ENCODE data around the gene CERS5. TPM values are rescaled to one million over a fixed set of nuclear protein-coding genes. Genes with fewer than 3 reads are reported as not detected.

The CERS5 gene
- total RNA-seq, 1 experiment from 2014 or later, result 62.6 TPM

DNA sequence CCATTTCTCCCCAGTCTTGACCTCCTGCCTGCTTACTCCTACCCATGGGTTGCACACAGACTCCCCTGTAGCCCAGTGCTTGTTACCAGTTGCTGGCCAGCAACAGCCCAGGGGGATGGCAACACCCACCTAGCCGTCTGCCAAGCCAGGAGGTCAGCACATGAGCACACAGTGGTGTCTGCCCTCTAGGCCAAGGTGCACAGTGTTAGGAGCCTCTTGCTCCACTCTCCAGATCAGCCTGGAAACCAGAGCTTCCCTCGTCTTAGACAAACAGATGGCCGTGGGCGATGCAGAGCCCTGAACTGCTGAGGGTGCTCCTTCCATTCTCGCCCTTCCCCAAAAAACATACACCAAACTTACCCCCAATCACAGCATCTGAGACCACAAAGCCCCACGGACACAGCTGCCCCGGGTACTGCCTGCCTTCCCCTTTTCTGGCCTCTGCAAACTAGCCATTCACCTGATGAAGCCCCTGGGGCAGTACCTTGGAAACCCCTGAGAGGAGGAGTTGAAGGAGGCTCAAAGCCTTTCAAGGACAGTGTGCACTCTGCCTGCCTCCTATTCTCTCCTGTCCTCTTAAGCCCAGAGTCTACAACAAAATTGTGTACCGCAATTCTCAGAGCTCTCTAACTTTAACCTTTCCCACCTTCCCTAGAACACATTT lies 64.4 kb downstream of the CERS5 start:
- Histone ChIP-seq H3K9me3 (no peaks in the 10 kb centered on the region), H3K4me1 (peaks cover 30% of the 10 kb centered on the region), H3K36me3 (ENCODE audit: control insufficient read depth, insufficient read depth, low read length) (peaks cover 8% of the 10 kb centered on the region; the same call in 1 of the 2 replicates), H3K4me3 (ENCODE audit: low read depth, low read length) (no peak overlapping the region), H3K27me3 (replicated peaks; ENCODE audit: control insufficient read depth, insufficient read depth, low read length) (no peaks in the 10 kb centered on the region)
- no peak overlapping the region for H3K4me3 Mint-ChIP-seq (ENCODE audit: unreplicated experiment)
- no TSS peak for BruUV-seq (replicated peaks)
- H3K27ac Mint-ChIP-seq (ENCODE audit: unreplicated experiment), result no peak overlapping the region
- H3K27me3 Mint-ChIP-seq (ENCODE audit: insufficient read depth, unreplicated experiment), result no peaks in the 10 kb centered on the region
- H3K36me3 Mint-ChIP-seq (ENCODE audit: insufficient read depth, unreplicated experiment), result peaks cover 46% of the 10 kb centered on the region
- ChIA-PET CTCF (interaction anchor here (0.6 to 3.4 kb wide), 9 partner anchors 8 to 135 kb away, joined by 3 to 53 read pairs (median 4); partner anchors contain the start of genes CERS5, COX14 and SMARCD1), POLR2A (interaction anchor here (0.6 to 1.7 kb wide), 2 partner anchors 10 to 28 kb away, joined by 7 to 8 read pairs; partner anchors contain the start of gene COX14)
- DNase-seq, result no peak
- TF ChIP-seq CTCF (IDR thresholded peaks at IDR 0.05; ENCODE audit: insufficient read depth in 1 of 2, low read depth in 1 of 2, low read length in 1 of 2, severe bottlenecking in 1 of 2, unreplicated experiment in 1 of 2), result no peak
- H3K4me1 Mint-ChIP-seq (ENCODE audit: low read depth, unreplicated experiment), result peaks cover 19% of the 10 kb centered on the region
- H3K9me3 Mint-ChIP-seq (ENCODE audit: unreplicated experiment), result no peaks in the 10 kb centered on the region
- intact Hi-C loops (cut with micrococcal nuclease; ENCODE audit: unreplicated experiment), result no loop called here

GRCh38 chr12:50102131-50102531 lies 65.0 kb downstream of the CERS5 start:
- Mint-ChIP-seq H3K27ac (ENCODE audit: unreplicated experiment) (no peak overlapping the region), H3K4me1 (ENCODE audit: low read depth, unreplicated experiment) (peaks cover 19% of the 10 kb centered on the region), H3K4me3 (ENCODE audit: unreplicated experiment) (no peak overlapping the region), H3K36me3 (ENCODE audit: insufficient read depth, unreplicated experiment) (peaks cover 52% of the 10 kb centered on the region), H3K27me3 (ENCODE audit: insufficient read depth, unreplicated experiment) (no peaks in the 10 kb centered on the region), H3K9me3 (ENCODE audit: unreplicated experiment) (no peaks in the 10 kb centered on the region)
- ChIA-PET POLR2A (interaction anchor here (1.7 kb wide), 1 partner anchor 10 kb away, joined by 8 read pairs; the partner anchor contains the start of gene COX14), CTCF (interaction anchor here (0.6 to 3.4 kb wide), 6 partner anchors 9 to 74 kb away, joined by 3 to 53 read pairs (median 4); partner anchors contain the start of genes CERS5, COX14 and SMARCD1)
- H3K9me3 ChIP-seq, result no peaks in the 10 kb centered on the region
- intact Hi-C loops (cut with micrococcal nuclease; ENCODE audit: unreplicated experiment), result no loop called here
- TF ChIP-seq CTCF (IDR thresholded peaks at IDR 0.05; ENCODE audit: insufficient read depth in 1 of 2, low read depth in 1 of 2, low read length in 1 of 2, severe bottlenecking in 1 of 2, unreplicated experiment in 1 of 2), result no peak
- BruUV-seq (replicated peaks), result no TSS peak
- DNase-seq, result no peak
- H3K36me3 ChIP-seq (ENCODE audit: control insufficient read depth, insufficient read depth, low read length), result peaks cover 8% of the 10 kb centered on the region; the same call in 1 of the 2 replicates
- H3K4me1 ChIP-seq, result peaks cover 30% of the 10 kb centered on the region
- no peak overlapping the region for H3K4me3 ChIP-seq (ENCODE audit: low read depth, low read length)
- H3K27me3 ChIP-seq (replicated peaks; ENCODE audit: control insufficient read depth, insufficient read depth, low read length), result no peaks in the 10 kb centered on the region

GRCh38 chr12:50101663-50102062 lies 65.5 kb downstream of the CERS5 start:
- TF ChIP-seq CTCF (IDR thresholded peaks at IDR 0.05; ENCODE audit: insufficient read depth in 1 of 2, low read depth in 1 of 2, low read length in 1 of 2, severe bottlenecking in 1 of 2, unreplicated experiment in 1 of 2), result peak; percentile 66 to 77
- Histone ChIP-seq H3K9me3 (no peaks in the 10 kb centered on the region), H3K4me1 (peaks cover 30% of the 10 kb centered on the region), H3K36me3 (ENCODE audit: control insufficient read depth, insufficient read depth, low read length) (peaks cover 8% of the 10 kb centered on the region), H3K4me3 (ENCODE audit: low read depth, low read length) (no peak overlapping the region), H3K27me3 (replicated peaks; ENCODE audit: control insufficient read depth, insufficient read depth, low read length) (no peaks in the 10 kb centered on the region)
- intact Hi-C loops (cut with micrococcal nuclease; ENCODE audit: unreplicated experiment), result loop anchor here (1.0 kb wide), 2 partner anchors 10 to 26 kb away; no protein-coding TSS in a partner anchor
- H3K36me3 Mint-ChIP-seq (ENCODE audit: insufficient read depth, unreplicated experiment), result peaks cover 57% of the 10 kb centered on the region
- H3K9me3 Mint-ChIP-seq (ENCODE audit: unreplicated experiment), result no peaks in the 10 kb centered on the region
- no TSS peak for BruUV-seq (replicated peaks)
- DNase-seq, result peak in 1 of 2 experiments; percentile 57
- no peak overlapping the region for H3K27ac Mint-ChIP-seq (ENCODE audit: unreplicated experiment)
- no peak overlapping the region for H3K4me3 Mint-ChIP-seq (ENCODE audit: unreplicated experiment)
- no peaks in the 10 kb centered on the region for H3K27me3 Mint-ChIP-seq (ENCODE audit: insufficient read depth, unreplicated experiment)
- ChIA-PET CTCF (interaction anchor here (0.7 to 3.4 kb wide), 8 partner anchors 9 to 74 kb away, joined by 3 to 53 read pairs (median 4); partner anchors contain the start of genes CERS5, COX14 and SMARCD1), POLR2A (interaction anchor here (0.6 to 2.1 kb wide), 3 partner anchors 9 to 447 kb away, joined by 6 to 12 read pairs (median 8); partner anchors contain the start of gene COX14)
- peaks cover 19% of the 10 kb centered on the region for H3K4me1 Mint-ChIP-seq (ENCODE audit: low read depth, unreplicated experiment)

Measured in Caco-2 (cell line).